ENCODE data around the gene PSMB2.
"Not testable (repeated sequence)": the region's sequence is repeated elsewhere in the genome, so short reads cannot be mapped to it uniquely, and the experiment has no call there.

Gene PSMB2

GRCh38 chr1:35586808-35587207 lies 54.5 kb downstream of the PSMB2 start:
- no peak for DNase-seq (ENCODE audit: low read depth)
- H3K4me3 ChIP-seq (ENCODE audit: control insufficient read depth, low read depth, low read length) = no peak overlapping the region
- TF ChIP-seq CTCF (IDR thresholded peaks at IDR 0.05; ENCODE audit: control insufficient read depth, insufficient read depth, low read depth, low read length, missing control alignments) = no peak

GRCh38 chr1:35585805-35586204 lies 55.5 kb downstream of the PSMB2 start:
- H3K4me3 ChIP-seq (ENCODE audit: control insufficient read depth, low read depth, low read length); DNase-seq (ENCODE audit: low read depth): not testable (repeated sequence)

GRCh38 chr1:35585281-35585680 lies 56.0 kb downstream of the PSMB2 start:
- H3K4me3 ChIP-seq (ENCODE audit: control insufficient read depth, low read depth, low read length) = no peak overlapping the region
- TF ChIP-seq CTCF (IDR thresholded peaks at IDR 0.05; ENCODE audit: control insufficient read depth, insufficient read depth, low read depth, low read length, missing control alignments) = no peak
- DNase-seq (ENCODE audit: low read depth) = no peak

GRCh38 chr1:35581621-35582020 lies 59.7 kb downstream of the PSMB2 start:
- DNase-seq (ENCODE audit: low read depth) = not testable (repeated sequence)

GRCh38 chr1:35580949-35581388 lies 60.4 kb downstream of the PSMB2 start:
- no peak for DNase-seq (ENCODE audit: low read depth)

More at GRCh38 chr1:35581621-35582020, 59.7 kb downstream of the PSMB2 start:
- not testable (repeated sequence) for H3K4me3 ChIP-seq (ENCODE audit: control insufficient read depth, low read depth, low read length)

GRCh38 chr1:35577071-35577998 lies 64.0 kb downstream of the PSMB2 start:
- no peak overlapping the region for H3K4me3 ChIP-seq (ENCODE audit: control insufficient read depth, low read depth, low read length)
- no peak for DNase-seq (ENCODE audit: low read depth)
- TF ChIP-seq CTCF (IDR thresholded peaks at IDR 0.05; ENCODE audit: control insufficient read depth, insufficient read depth, low read depth, low read length, missing control alignments) = no peak

More at GRCh38 chr1:35580949-35581388, 60.4 kb downstream of the PSMB2 start:
- no peak for TF ChIP-seq CTCF (IDR thresholded peaks at IDR 0.05; ENCODE audit: control insufficient read depth, insufficient read depth, low read depth, low read length, missing control alignments)
- H3K4me3 ChIP-seq (ENCODE audit: control insufficient read depth, low read depth, low read length) = no peak overlapping the region

GRCh38 chr1:35576766-35577070 lies 64.6 kb downstream of the PSMB2 start:
- H3K4me3 ChIP-seq (ENCODE audit: control insufficient read depth, low read depth, low read length); DNase-seq (ENCODE audit: low read depth): not testable (repeated sequence)

GRCh38 chr1:35576061-35576765 lies 65.1 kb downstream of the PSMB2 start:
- no peak overlapping the region for H3K4me3 ChIP-seq (ENCODE audit: control insufficient read depth, low read depth, low read length)

More at GRCh38 chr1:35576061-35576765, 65.1 kb downstream of the PSMB2 start:
- TF ChIP-seq CTCF (IDR thresholded peaks at IDR 0.05; ENCODE audit: control insufficient read depth, insufficient read depth, low read depth, low read length, missing control alignments) = no peak
- DNase-seq (ENCODE audit: low read depth) = no peak

Measured in AG09309 (cell line).